Heart left ventricle (tissue), 13 donors: ENCODE measurements around the gene TAOK3.

Experiments used
- POLR2A ChIP-seq, 2 donors: fragments of 450-650 bp; IDR thresholded peaks; one replicate each; pipeline ENCODE4 v1.6.1; 2017; ENCODE audit warnings: antibody characterized with exemption in 2 of 2, mild to moderate bottlenecking in 2 of 2, moderate library complexity in 2 of 2
- TF ChIP-seq, protein P1 (sequence below), 12 donors: fragments of 200-600 bp; sonication (generic) in 4 of 12; IDR thresholded peaks; one replicate each; pipeline versions ENCODE4 v1.5.0 to v1.8.0; 2018 to 2022; ENCODE audit warnings: antibody characterized with exemption in 12 of 12, mild to moderate bottlenecking in 5 of 12
- donor health status: ischemic (EF 13 %, LVEDD 7.1; RV severe dilation, severe dysfunction).
- donor health status: DM: no; HTN: yes; CAD: no.
- donor health status: DM: no; HTN: no; CAD: no.
- donor health status: ischemic (EF 25% LVEDD 6.9; RV normal size, moderate dysfunction).
- donor health status: ischemic (EF 25% LVEDD 5.7; RV mildly dilated, moderate dysfunction).
- donor health status: ischemic (EF 35%, LVEDD 5.7; RV mildly dilated, moderate dysfunction).
- donor health status: nonischemic (EF 11% LVEDD 7.7; RV severe dilation, severe dysfunction).
- donor health status: DM: yes; HTN: yes; CAD: no.
- donor health status: PGD.
- donor health status: ischemic (EF 29% LVEDD 5.4; RV normal size, mild dysfunction).
- donor health status: nonischemic (EF 23%, LVEDD 6.1; RV moderate dilation, normal function).

GRCh38 chr12:118353721-118354120 lies 19.0 kb downstream of the TAOK3 start:
- TF ChIP-seq, protein P1, sequence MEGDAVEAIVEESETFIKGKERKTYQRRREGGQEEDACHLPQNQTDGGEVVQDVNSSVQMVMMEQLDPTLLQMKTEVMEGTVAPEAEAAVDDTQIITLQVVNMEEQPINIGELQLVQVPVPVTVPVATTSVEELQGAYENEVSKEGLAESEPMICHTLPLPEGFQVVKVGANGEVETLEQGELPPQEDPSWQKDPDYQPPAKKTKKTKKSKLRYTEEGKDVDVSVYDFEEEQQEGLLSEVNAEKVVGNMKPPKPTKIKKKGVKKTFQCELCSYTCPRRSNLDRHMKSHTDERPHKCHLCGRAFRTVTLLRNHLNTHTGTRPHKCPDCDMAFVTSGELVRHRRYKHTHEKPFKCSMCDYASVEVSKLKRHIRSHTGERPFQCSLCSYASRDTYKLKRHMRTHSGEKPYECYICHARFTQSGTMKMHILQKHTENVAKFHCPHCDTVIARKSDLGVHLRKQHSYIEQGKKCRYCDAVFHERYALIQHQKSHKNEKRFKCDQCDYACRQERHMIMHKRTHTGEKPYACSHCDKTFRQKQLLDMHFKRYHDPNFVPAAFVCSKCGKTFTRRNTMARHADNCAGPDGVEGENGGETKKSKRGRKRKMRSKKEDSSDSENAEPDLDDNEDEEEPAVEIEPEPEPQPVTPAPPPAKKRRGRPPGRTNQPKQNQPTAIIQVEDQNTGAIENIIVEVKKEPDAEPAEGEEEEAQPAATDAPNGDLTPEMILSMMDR (IDR thresholded peaks at IDR 0.05): no peak
- TF ChIP-seq POLR2A (IDR thresholded peaks at IDR 0.05): no peak
